SK-N-SH (cell line): ENCODE results near the gene HLA-DQA1. TPM values are rescaled to one million over a fixed set of nuclear protein-coding genes. Genes with fewer than 3 reads are reported as not detected.

Experiments used
- CTCF ChIA-PET: fragments of 300-600, 350-600 bp; formaldehyde crosslinking; extraction: SDS; loops from one replicate; lab custom pipeline; 2021; lab: Yijun Ruan, JAX
- POLR2A ChIA-PET: fragments of 350-600 bp; sonication (Branson Sonifier 250); formaldehyde crosslinking; extraction: SDS; loops from one replicate; lab custom pipeline; 2020; ENCODE audit warnings: antibody characterized with exemption, inconsistent platforms; lab: Yijun Ruan, JAX
- DNase-seq: peaks from one replicate; pipeline ENCODE4 v3.0.0; 2012
- H2AFZ ChIP-seq: fragments of 200-600 bp; sonication (generic); 2 replicates; pipeline ENCODE4 v1.8.1; 2016; ENCODE audit warnings: antibody characterized with exemption, mild to moderate bottlenecking, low read depth
- H3F3A ChIP-seq: fragments of 200-600 bp; sonication (generic); replicated peaks from 2 replicates; pipeline ENCODE3; 2016; ENCODE audit warnings: antibody characterized with exemption, mild to moderate bottlenecking; ENCODE audit not compliant: insufficient read depth
- H3K27ac ChIP-seq, 2 experiments: fragments of 200-500 bp in 1 of 2; fragments of 200-600 bp in 1 of 2; sonication (Bioruptor generic) in 1 of 2; sonication (generic), shearing (Covaris generic) in 1 of 2; 2 replicates each; pipeline versions ENCODE4 v1.5.1 to v1.6.1; 2014 to 2016; ENCODE audit warnings: low read depth in 2 of 2, inconsistent platforms in 1 of 2, low read length in 1 of 2, mild to moderate bottlenecking in 1 of 2, mixed read lengths in 1 of 2
- H3K27me3 ChIP-seq: fragments of 200-600 bp; sonication (generic), shearing (Covaris generic); 2 replicates; pipeline ENCODE4 v1.6.1; 2016; ENCODE audit warnings: mixed run types; ENCODE audit not compliant: insufficient read depth
- H3K36me3 ChIP-seq, 2 experiments: fragments of 200-500 bp in 1 of 2; fragments of 200-600 bp in 1 of 2; sonication (Bioruptor generic) in 1 of 2; sonication (generic) in 1 of 2; replicated peaks in 1 of 2; 2 replicates each; pipeline versions ENCODE3 to v1.5.1; 2014 to 2016; ENCODE audit warnings: low read length in 1 of 2, mild to moderate bottlenecking in 1 of 2; ENCODE audit not compliant: insufficient read depth in 2 of 2, control insufficient read depth in 1 of 2
- H3K4me1 ChIP-seq, 2 experiments: fragments of 200-500 bp in 1 of 2; fragments of 200-600 bp in 1 of 2; sonication (Bioruptor generic) in 1 of 2; sonication (generic), shearing (Covaris generic) in 1 of 2; 2 replicates each; pipeline versions ENCODE4 v1.5.1 to v1.6.1; 2014 to 2016; ENCODE audit warnings: low read depth in 1 of 2, low read length in 1 of 2, mixed run types in 1 of 2; ENCODE audit not compliant: insufficient read depth in 2 of 2, control insufficient read depth in 1 of 2
- H3K4me2 ChIP-seq: fragments of 200-600 bp; sonication (generic), shearing (Covaris generic); 2 replicates; pipeline ENCODE4 v1.6.1; 2017; ENCODE audit warnings: mixed run types
- H3K4me3 ChIP-seq, 2 experiments: fragments of 200-500 bp in 1 of 2; fragments of 200-600 bp in 1 of 2; sonication (Bioruptor generic) in 1 of 2; sonication (generic), shearing (Covaris generic) in 1 of 2; 2 replicates each; pipeline versions ENCODE4 v1.5.1 to v1.8.1; 2014 to 2016; ENCODE audit warnings: low read depth in 2 of 2, inconsistent platforms in 1 of 2, low read length in 1 of 2, mild to moderate bottlenecking in 1 of 2, mixed read lengths in 1 of 2, moderate library complexity in 1 of 2
- H3K79me2 ChIP-seq: fragments of 200-600 bp; sonication (generic); 2 replicates; pipeline ENCODE4 v1.8.1; 2017; ENCODE audit warnings: mild to moderate bottlenecking; ENCODE audit not compliant: insufficient read depth
- H3K9ac ChIP-seq: fragments of 200-600 bp; sonication (generic); 2 replicates; pipeline ENCODE4 v1.6.1; 2017; ENCODE audit warnings: mixed run types
- H3K9me2 ChIP-seq: fragments of 200-600 bp; sonication (generic); 2 replicates; pipeline ENCODE4 v1.6.1; 2017; ENCODE audit warnings: mixed run types
- H3K9me3 ChIP-seq: fragments of 200-600 bp; sonication (generic); 2 replicates; pipeline ENCODE4 v1.6.1; 2017; ENCODE audit warnings: mixed run types, mild to moderate bottlenecking, moderate library complexity
- H4K20me1 ChIP-seq: fragments of 200-600 bp; sonication (generic); 2 replicates; pipeline ENCODE4 v1.6.1; 2017; ENCODE audit warnings: mild to moderate bottlenecking, mixed run types; ENCODE audit not compliant: insufficient read depth
- EP300 ChIP-seq, 2 experiments: IDR thresholded peaks; 2 replicates each; pipeline versions ENCODE4 v1.4.0 to v1.6.1; 2012; ENCODE audit warnings: borderline replicate concordance in 1 of 2, low read depth in 1 of 2, low read length in 1 of 2
- EZH2phosphoT487 ChIP-seq: fragments of 200-600 bp; sonication (generic); IDR thresholded peaks from 2 replicates; pipeline ENCODE4 v1.6.1; 2017; ENCODE audit warnings: low read depth, mixed run types, mild to moderate bottlenecking, antibody characterized with exemption, moderate library complexity, borderline replicate concordance
- FOSL2 ChIP-seq: IDR thresholded peaks from 2 replicates; pipeline ENCODE4 v1.4.0; 2012; ENCODE audit warnings: low read depth, mild to moderate bottlenecking, moderate library complexity, borderline replicate concordance
- JUND ChIP-seq: IDR thresholded peaks from 2 replicates; pipeline ENCODE4 v1.4.0; 2012
- MEF2A ChIP-seq: IDR thresholded peaks from 2 replicates; pipeline ENCODE4 v1.4.0; 2012; ENCODE audit warnings: low read depth, borderline replicate concordance
- NRF1 ChIP-seq: IDR thresholded peaks from 2 replicates; pipeline ENCODE4 v1.6.1; 2012; ENCODE audit warnings: low read depth, mild to moderate bottlenecking, low read length
- POLR2AphosphoS5 ChIP-seq: IDR thresholded peaks from 2 replicates; pipeline ENCODE4 v1.6.1; 2012; ENCODE audit warnings: low read depth, low read length
- RCOR1 ChIP-seq: fragments of 150-350 bp; IDR thresholded peaks from 2 replicates; pipeline ENCODE4 v1.6.1; 2017; ENCODE audit warnings: antibody characterized with exemption, low read length
- RFX5 ChIP-seq: IDR thresholded peaks from 2 replicates; pipeline ENCODE4 v1.6.1; 2012; ENCODE audit warnings: mild to moderate bottlenecking, improper control_type of control experiment, low read length
- SIN3A ChIP-seq: IDR thresholded peaks from 2 replicates; pipeline ENCODE4 v1.6.1; 2012; ENCODE audit warnings: low read depth, mild to moderate bottlenecking, low read length, moderate library complexity, borderline replicate concordance
- TAF1 ChIP-seq: IDR thresholded peaks from 2 replicates; pipeline ENCODE4 v1.6.1; 2012; ENCODE audit warnings: low read depth, mild to moderate bottlenecking, low read length, moderate library complexity, borderline replicate concordance
- WGBS: methylation state at CpG from one replicate; pipeline ENCODE4 v1.1.6; 2017; ENCODE audit warnings: low lambda C conversion rate; 5-methylcytosine and 5-hydroxymethylcytosine counted together
- polyA plus RNA-seq, 3 experiments: library from polyadenylated mRNA; depleted of rRNA; stranded (reverse); fragments of >200 nt; gene quantifications; 2 replicates each; pipeline ENCODE4 v1.2.3, GENCODE V29; 2012
- TF ChIP-seq, protein P1 (sequence below): IDR thresholded peaks from 2 replicates; pipeline ENCODE4; 2012
- TF ChIP-seq, protein P2 (sequence below): IDR thresholded peaks from 2 replicates; pipeline ENCODE4 v1.4.0; 2012; ENCODE audit warnings: low read depth, borderline replicate concordance
- TF ChIP-seq, protein P3 (sequence below): IDR thresholded peaks from 2 replicates; pipeline ENCODE4 v1.4.0; 2012; ENCODE audit warnings: low read depth, borderline replicate concordance
- TF ChIP-seq, protein P4 (sequence below): fragments of 150-350 bp; IDR thresholded peaks from 2 replicates; pipeline ENCODE4 v1.6.1; 2016; ENCODE audit warnings: mild to moderate bottlenecking, low read depth, low read length

Gene HLA-DQA1
- polyA plus RNA-seq, 1 of the 3 experiments (the other 2 are of a cell fraction): not detected

- H3K4me2 ChIP-seq: no peak overlapping the region
- H2AFZ ChIP-seq: no peak overlapping the region
- no peaks in the 10 kb centered on the region for H3K9me3 ChIP-seq
- no peaks in the 10 kb centered on the region for H3K36me3 ChIP-seq
- TF ChIP-seq EZH2phosphoT487 (no peak), RFX5 (peak; percentile 83)
- TF ChIP-seq, protein P1, sequence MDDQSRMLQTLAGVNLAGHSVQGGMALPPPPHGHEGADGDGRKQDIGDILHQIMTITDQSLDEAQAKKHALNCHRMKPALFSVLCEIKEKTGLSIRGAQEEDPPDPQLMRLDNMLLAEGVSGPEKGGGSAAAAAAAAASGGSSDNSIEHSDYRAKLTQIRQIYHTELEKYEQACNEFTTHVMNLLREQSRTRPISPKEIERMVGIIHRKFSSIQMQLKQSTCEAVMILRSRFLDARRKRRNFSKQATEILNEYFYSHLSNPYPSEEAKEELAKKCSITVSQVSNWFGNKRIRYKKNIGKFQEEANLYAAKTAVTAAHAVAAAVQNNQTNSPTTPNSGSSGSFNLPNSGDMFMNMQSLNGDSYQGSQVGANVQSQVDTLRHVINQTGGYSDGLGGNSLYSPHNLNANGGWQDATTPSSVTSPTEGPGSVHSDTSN: no peak
- no peak overlapping the region for H3K4me3 ChIP-seq
- H3K79me2 ChIP-seq: no peaks in the 10 kb centered on the region
- H3K9me2 ChIP-seq: no peaks in the 10 kb centered on the region
- no peaks in the 10 kb centered on the region for H4K20me1 ChIP-seq
- ChIA-PET CTCF (no interaction called here), POLR2A (no interaction called here)
- H3K27me3 ChIP-seq: no peaks in the 10 kb centered on the region
- WGBS: 0% methylated on average over 3 of the region's 3 CpGs
- H3K9ac ChIP-seq: no peak overlapping the region
- no peaks in the 10 kb centered on the region for H3K4me1 ChIP-seq
- no peaks in the 10 kb centered on the region for H3F3A ChIP-seq
- H3K27ac ChIP-seq: no peak overlapping the region
- DNase-seq: no peak
Measured at GRCh38 chr6:32604434-32604877, 32.8 kb upstream of the HLA-DQA1 start.

GRCh38 chr6:32607263-32607987 lies 29.8 kb upstream of the HLA-DQA1 start:
- 3% methylated on average over 2 of the region's 4 CpGs for WGBS
- Histone ChIP-seq H3K4me3 (no peak overlapping the region), H3K36me3 (no peaks in the 10 kb centered on the region), H3K9ac (no peak overlapping the region), H3K4me2 (no peak overlapping the region), H3K27me3 (no peaks in the 10 kb centered on the region), H3K9me2 (no peaks in the 10 kb centered on the region), H3K27ac (no peak overlapping the region), H3K79me2 (no peaks in the 10 kb centered on the region), H2AFZ (no peak overlapping the region), H3K9me3 (no peaks in the 10 kb centered on the region), H4K20me1 (no peaks in the 10 kb centered on the region), H3K4me1 (no peaks in the 10 kb centered on the region), H3F3A (no peaks in the 10 kb centered on the region)
- CTCF ChIA-PET: no interaction called here
- TF ChIP-seq, protein P2, sequence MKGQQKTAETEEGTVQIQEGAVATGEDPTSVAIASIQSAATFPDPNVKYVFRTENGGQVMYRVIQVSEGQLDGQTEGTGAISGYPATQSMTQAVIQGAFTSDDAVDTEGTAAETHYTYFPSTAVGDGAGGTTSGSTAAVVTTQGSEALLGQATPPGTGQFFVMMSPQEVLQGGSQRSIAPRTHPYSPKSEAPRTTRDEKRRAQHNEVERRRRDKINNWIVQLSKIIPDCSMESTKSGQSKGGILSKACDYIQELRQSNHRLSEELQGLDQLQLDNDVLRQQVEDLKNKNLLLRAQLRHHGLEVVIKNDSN: no peak
- TF ChIP-seq EP300 (IDR thresholded peaks at IDR 0.05; ENCODE audit: borderline replicate concordance in 1 of 2, low read depth in 1 of 2, low read length in 1 of 2) (no peak), RFX5 (no peak), RCOR1 (no peak), EZH2phosphoT487 (no peak), FOSL2 (no peak), TAF1 (no peak)
- POLR2A ChIA-PET: no interaction called here
- DNase-seq: no peak

DNA sequence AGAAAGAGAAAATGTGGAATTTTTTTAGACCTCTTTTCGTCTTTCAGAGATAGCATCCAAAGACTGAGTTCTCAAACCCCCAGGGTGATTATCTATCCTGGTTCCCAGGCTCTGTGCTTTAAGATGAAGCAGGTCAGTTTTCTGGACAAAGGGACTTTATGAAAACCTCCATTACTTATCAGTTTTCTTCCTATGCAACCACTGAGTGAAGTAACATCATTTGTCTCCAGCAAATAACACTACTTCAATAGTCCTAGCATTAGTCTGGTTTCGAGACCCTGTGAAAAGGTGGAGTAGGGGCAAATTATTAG lies 29.3 kb upstream of the HLA-DQA1 start:
- Histone ChIP-seq H2AFZ (no peak overlapping the region), H3K9me2 (no peaks in the 10 kb centered on the region), H3K4me1 (no peaks in the 10 kb centered on the region), H3K4me3 (no peak overlapping the region), H3K9ac (no peak overlapping the region), H3K79me2 (no peaks in the 10 kb centered on the region), H4K20me1 (no peaks in the 10 kb centered on the region), H3K9me3 (no peaks in the 10 kb centered on the region), H3K4me2 (no peak overlapping the region), H3K27ac (no peak overlapping the region), H3K36me3 (no peaks in the 10 kb centered on the region), H3F3A (no peaks in the 10 kb centered on the region), H3K27me3 (no peaks in the 10 kb centered on the region)
- no peak for DNase-seq
- 0% methylated on average over 2 of the region's 2 CpGs for WGBS
- POLR2A ChIA-PET: no interaction called here
- CTCF ChIA-PET: no interaction called here
- TF ChIP-seq, protein P3, sequence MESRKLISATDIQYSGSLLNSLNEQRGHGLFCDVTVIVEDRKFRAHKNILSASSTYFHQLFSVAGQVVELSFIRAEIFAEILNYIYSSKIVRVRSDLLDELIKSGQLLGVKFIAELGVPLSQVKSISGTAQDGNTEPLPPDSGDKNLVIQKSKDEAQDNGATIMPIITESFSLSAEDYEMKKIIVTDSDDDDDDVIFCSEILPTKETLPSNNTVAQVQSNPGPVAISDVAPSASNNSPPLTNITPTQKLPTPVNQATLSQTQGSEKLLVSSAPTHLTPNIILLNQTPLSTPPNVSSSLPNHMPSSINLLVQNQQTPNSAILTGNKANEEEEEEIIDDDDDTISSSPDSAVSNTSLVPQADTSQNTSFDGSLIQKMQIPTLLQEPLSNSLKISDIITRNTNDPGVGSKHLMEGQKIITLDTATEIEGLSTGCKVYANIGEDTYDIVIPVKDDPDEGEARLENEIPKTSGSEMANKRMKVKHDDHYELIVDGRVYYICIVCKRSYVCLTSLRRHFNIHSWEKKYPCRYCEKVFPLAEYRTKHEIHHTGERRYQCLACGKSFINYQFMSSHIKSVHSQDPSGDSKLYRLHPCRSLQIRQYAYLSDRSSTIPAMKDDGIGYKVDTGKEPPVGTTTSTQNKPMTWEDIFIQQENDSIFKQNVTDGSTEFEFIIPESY: no peak
- TF ChIP-seq JUND (no peak), SIN3A (no peak), RCOR1 (no peak), MEF2A (no peak), POLR2AphosphoS5 (no peak), FOSL2 (no peak), NRF1 (no peak)
- TF ChIP-seq, protein P4, sequence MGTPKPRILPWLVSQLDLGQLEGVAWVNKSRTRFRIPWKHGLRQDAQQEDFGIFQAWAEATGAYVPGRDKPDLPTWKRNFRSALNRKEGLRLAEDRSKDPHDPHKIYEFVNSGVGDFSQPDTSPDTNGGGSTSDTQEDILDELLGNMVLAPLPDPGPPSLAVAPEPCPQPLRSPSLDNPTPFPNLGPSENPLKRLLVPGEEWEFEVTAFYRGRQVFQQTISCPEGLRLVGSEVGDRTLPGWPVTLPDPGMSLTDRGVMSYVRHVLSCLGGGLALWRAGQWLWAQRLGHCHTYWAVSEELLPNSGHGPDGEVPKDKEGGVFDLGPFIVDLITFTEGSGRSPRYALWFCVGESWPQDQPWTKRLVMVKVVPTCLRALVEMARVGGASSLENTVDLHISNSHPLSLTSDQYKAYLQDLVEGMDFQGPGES: no peak
- TF ChIP-seq, protein P2: no peak
